Measurements from ENCODE around the gene MARCHF11. TPM values are rescaled to one million over a fixed set of nuclear protein-coding genes. Genes with fewer than 3 reads are reported as not detected.

MARCHF11 gene
- total RNA-seq, 4 donors from 2014 or later = not detected

- intact Hi-C loops (cut with DNase I; ENCODE audit: low total_unique reads) = no loop called here
- TF ChIP-seq CTCF (IDR thresholded peaks at IDR 0.05) (no peak), POLR2A (IDR thresholded peaks at IDR 0.05) (no peak)
- no peak for DNase-seq (ENCODE audit: low spot score in 2 of 2)
- WGBS, 2 donors = 78 to 80% methylated on average over 1 of the region's 1 CpG
- no peak overlapping the region for H3K4me3 ChIP-seq (ENCODE audit: low read depth, poor library complexity, severe bottlenecking)
These were observed 129.2 kb downstream of the MARCHF11 start for GRCh38 chr5:16050414-16050813.

- TF ChIP-seq CTCF (IDR thresholded peaks at IDR 0.05) = no peak
- no peak for TF ChIP-seq POLR2A (IDR thresholded peaks at IDR 0.05)
- 76 to 81% methylated on average over 1 of the region's 1 CpG for WGBS, 2 donors
- H3K4me3 ChIP-seq (ENCODE audit: low read depth, poor library complexity, severe bottlenecking) = no peak overlapping the region
- intact Hi-C loops (cut with DNase I; ENCODE audit: low total_unique reads) = no loop called here
- DNase-seq (ENCODE audit: low spot score in 2 of 2) = no peak
These were observed 129.8 kb downstream of the MARCHF11 start for GRCh38 chr5:16049761-16050160.

- no peak for DNase-seq (ENCODE audit: low spot score in 2 of 2)
- intact Hi-C loops (cut with DNase I; ENCODE audit: low total_unique reads) = no loop called here
These were observed 131.5 kb downstream of the MARCHF11 start for GRCh38 chr5:16048132-16048531.

GRCh38 chr5:16043349-16043965 lies 136.1 kb downstream of the MARCHF11 start:
- intact Hi-C loops (cut with DNase I; ENCODE audit: low total_unique reads) = no loop called here

More at GRCh38 chr5:16048132-16048531, 131.5 kb downstream of the MARCHF11 start:
- H3K4me3 ChIP-seq (ENCODE audit: low read depth, poor library complexity, severe bottlenecking) = no peak overlapping the region
- TF ChIP-seq CTCF (IDR thresholded peaks at IDR 0.05) = no peak
- no peak for TF ChIP-seq POLR2A (IDR thresholded peaks at IDR 0.05)

GRCh38 chr5:16037121-16037845 lies 142.3 kb downstream of the MARCHF11 start:
- intact Hi-C loops (cut with DNase I; ENCODE audit: low total_unique reads) = no loop called here
- DNase-seq (ENCODE audit: low spot score in 2 of 2) = no peak
- 83 to 92% methylated on average over 8 of the region's 8 CpGs for whole genome bisulfite sequencing, 2 donors
- no peak overlapping the region for H3K4me3 ChIP-seq (ENCODE audit: low read depth, poor library complexity, severe bottlenecking)
- TF ChIP-seq POLR2A (IDR thresholded peaks at IDR 0.05) = no peak
- no peak for TF ChIP-seq CTCF (IDR thresholded peaks at IDR 0.05)

More at GRCh38 chr5:16043349-16043965, 136.1 kb downstream of the MARCHF11 start:
- TF ChIP-seq CTCF (IDR thresholded peaks at IDR 0.05) (no peak), POLR2A (IDR thresholded peaks at IDR 0.05) (no peak)
- WGBS, 2 donors = 65 to 69% methylated on average over 5 of the region's 5 CpGs
- no peak overlapping the region for H3K4me3 ChIP-seq (ENCODE audit: low read depth, poor library complexity, severe bottlenecking)
- no peak for DNase-seq (ENCODE audit: low spot score in 2 of 2)
